AG20443 (cell line): ENCODE measurements around the gene FAM107A.

ENCODE experiments used
- DNase-seq: peaks from one replicate; pipeline ENCODE4 v3.0.0; 2012; ENCODE audit warnings: low spot score, mixed read lengths

The FAM107A gene, protein sequence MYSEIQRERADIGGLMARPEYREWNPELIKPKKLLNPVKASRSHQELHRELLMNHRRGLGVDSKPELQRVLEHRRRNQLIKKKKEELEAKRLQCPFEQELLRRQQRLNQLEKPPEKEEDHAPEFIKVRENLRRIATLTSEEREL

DNA sequence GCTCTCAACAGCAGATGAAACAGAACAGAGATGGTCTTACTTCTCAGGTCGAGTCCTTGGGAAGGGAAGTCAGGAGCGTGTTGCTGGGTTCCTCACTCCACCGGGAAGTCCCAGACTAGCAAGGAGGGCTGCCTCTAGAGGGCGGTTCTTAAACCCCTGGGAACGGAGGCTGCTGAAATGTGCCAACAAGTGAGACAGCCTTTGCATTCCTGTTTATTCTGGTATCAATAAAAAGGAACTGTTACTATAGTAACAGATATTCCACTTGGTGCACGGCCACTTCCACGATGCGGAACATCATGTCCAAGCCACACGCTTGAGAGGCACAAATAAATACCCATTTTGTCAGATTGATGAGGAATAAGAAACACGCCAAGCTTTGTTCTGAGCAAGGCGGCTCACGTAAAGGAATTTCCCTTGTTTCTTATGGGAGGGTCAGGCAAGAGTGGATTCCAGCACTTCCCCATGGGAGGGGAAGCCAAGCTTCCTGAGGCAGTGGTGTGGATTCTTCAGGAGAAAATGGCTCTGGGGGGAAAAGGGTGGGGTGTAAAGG is at the start of gene FAM107A:
Gene FAM107A, minus strand, starts transcription at position 123 of the 553 bp plus-strand sequence. CDS start 7,531 bp downstream, outside the sequence.
- peak; percentile 82 for DNase-seq

DNA sequence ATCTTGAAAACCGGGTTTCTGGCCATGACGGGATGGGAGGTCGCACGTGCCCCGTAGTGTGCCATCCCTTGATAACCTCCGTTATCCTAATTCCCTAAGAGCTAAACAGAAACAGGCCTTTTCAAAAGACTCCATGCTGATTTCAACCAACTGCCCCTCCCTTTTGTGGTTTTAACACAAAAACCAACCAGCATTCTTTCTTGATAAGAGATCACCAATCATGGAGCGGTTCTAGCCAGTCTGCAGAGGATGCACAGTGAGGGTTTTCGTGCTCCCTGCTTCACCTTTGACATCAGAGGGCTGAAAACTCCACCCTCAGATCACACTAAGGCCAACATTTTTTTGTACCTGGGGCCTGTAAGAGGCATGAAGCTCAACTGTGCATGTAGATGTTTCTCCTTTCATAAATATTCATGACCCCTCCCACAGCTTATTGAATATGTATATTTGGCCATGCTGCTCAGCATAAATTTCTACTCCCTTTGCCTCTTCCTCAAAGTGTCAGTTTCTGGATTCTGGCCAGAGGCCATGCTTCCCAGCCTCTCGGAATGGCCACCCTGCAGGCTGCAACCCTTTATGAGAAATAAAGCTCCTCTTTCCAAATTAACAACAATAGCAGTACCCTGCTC is 48.1 kb upstream of the FAM107A start:
- DNase-seq: no peak

DNA sequence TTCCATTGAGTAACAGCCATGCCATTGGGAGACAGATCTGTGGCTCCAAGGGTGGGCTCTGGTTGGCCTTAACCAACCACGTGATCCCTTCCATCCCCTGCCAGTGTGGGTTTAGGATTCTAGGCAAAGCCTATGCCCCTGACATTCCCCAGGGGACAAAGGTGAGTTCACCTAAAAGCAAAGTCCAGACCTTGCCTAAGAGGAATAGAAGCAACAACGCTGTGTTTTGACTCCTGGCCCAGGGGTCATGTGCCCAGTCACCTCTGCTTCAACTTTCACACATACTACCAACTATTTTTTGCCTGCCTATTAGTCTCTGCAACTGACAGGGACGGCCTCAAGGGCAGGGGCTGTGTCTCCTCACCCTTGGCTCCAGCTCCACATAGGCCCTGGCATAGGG is 47.4 kb upstream of the FAM107A start:
- no peak for DNase-seq

DNA sequence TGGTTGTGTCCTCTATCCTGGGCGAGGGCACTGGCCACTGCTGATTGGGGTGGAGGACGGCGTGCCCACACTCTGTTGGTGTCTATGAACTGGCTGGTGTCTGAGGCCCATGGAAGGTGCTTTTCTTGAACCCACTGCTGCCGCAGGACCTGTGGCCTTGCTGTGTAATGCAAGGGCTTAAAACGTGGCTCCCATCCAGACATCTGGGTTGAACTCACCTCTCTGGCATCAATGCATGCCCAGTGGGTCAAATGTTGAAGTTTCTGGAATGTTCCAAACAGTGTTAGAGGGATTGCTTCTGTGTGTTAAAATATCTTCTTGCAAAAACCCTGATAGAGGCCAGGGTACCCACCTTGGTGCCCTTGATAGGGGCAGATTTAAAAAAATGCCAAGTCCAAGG is 46.8 kb upstream of the FAM107A start:
- no peak for DNase-seq

DNA sequence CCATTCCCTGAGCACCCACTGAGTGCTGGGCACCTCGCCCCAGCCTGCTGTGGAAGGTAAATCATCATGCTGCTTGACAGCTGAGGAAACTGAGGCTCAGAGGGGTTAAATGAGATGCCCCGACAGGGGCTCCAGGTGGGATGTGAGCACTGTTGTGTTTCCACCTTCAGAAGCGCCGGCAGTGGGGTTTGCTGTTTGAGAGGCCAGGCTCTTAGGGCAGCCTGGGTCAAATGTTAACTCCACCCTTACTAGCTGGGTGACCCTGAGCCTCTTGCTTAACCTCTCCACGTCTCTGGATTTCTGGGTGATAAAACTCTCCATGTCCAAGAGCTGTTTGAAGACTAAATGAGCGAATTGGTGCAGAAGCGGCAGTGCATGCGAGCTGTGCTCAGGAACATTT is 46.3 kb upstream of the FAM107A start:
- DNase-seq: no peak

DNA sequence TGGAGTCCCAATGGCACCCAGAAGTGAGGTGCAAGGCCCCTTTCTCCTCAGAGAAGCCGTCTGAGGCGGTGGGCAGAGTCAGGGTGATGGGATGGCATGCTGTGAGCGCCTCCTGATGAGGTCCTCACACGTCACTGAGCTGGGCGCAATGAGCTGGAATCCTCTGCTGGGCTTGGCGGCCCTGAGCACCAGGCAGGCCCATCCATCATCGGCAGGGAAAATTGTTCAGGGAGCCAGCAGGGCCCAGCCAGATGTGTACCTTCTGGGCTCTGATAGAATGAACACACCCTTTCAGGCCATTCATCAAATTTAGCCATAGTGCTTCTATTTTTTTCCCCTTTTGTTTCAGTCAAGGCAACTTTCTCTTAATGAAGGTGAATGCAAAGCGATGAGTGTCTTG is 45.7 kb upstream of the FAM107A start:
- DNase-seq: no peak

DNA sequence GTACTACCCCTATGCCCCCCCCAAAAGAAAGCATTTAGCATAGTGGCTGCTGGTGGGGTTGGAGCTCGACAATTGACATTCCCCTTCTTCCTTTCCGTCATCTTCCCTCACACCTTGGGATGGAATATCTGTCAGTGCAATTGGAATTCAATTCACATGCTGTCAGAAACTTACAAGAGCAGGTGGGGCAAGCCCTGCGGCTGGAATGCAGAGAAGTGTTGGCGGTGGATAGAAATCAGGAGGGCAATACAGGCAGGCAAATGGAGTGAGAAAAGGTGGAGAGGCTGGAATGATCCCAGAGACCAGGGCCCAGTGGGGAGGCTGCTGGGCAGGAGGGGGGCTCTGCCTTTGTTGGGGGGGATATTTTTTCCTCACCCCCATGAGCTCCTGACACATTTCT is 45.2 kb upstream of the FAM107A start:
- DNase-seq: no peak

DNA sequence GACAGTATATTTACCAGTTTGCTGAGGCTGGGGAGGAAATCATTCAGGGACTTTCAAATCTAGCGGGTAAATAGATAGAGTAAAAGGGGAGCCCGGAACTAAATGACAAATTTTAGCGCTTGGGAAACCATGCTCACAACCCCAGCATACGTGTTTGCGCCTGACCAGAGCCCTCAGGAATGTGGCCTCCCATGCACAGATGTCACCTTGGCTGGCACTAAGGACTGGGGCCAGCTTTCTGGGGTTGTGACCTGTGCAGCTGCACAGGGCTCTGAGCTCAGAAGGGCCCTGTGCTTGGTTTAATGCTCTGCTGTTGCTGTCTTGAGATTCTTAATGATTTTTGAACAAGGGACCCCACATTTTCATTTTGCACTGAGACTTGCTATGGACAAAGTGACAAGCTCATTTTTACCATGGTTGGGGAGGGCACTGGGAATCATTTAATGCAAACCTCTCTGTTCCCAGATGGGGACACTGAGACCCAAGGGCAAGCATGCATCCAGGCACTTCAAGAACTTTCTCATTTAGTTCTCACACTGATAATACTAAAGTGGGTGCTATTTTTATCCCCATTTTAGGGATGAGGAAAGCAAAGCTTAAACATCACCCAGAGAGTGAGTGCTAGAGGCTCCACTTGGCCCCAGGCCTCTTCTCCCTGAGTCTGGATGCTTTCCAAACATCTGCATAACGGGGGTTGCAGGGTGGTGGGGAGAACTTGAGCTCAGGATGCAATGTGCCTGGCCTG is 44.1 kb upstream of the FAM107A start:
- no peak for DNase-seq

DNA sequence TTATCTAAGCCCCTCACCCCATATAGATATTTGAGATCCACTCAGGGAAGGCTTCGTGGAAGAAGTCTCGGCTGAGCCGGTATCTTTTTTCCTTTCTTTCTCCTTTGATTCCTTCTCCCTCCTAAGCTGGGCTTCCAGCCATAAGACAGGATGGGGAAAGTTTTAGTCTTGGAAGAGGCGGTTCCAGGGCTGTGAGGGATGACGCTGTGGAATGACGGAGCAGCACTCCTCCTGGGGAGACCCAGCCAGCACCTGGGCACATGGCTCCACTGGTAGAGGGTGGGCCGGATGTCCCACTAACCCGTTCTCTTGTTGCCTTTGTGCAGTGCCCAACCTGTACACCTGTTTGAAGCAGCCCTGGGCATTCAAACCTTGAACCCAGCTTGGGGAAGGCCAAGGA is 43.2 kb upstream of the FAM107A start:
- no peak for DNase-seq

DNA sequence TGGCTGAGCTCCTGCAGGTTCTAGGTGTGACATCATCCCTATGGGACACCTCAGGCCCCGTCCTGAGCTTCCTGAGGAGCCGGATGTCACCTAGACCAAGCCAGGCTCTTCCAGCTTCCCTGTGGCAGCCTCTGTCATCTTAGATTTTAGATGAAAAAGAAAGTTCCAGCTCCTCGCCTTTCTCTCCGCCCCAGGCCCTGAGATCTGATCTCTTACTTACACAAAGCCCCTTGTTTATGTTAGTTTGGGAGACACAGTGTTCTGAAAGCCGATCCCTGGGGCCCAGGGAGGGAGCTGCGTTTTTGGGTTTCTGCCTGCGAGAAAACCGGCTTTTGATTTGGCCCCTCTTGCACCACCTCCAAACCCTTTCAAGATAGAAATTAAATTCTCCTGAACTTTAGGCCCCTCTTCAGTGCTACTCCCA is 40.2 kb upstream of the FAM107A start:
- no peak for DNase-seq

DNA sequence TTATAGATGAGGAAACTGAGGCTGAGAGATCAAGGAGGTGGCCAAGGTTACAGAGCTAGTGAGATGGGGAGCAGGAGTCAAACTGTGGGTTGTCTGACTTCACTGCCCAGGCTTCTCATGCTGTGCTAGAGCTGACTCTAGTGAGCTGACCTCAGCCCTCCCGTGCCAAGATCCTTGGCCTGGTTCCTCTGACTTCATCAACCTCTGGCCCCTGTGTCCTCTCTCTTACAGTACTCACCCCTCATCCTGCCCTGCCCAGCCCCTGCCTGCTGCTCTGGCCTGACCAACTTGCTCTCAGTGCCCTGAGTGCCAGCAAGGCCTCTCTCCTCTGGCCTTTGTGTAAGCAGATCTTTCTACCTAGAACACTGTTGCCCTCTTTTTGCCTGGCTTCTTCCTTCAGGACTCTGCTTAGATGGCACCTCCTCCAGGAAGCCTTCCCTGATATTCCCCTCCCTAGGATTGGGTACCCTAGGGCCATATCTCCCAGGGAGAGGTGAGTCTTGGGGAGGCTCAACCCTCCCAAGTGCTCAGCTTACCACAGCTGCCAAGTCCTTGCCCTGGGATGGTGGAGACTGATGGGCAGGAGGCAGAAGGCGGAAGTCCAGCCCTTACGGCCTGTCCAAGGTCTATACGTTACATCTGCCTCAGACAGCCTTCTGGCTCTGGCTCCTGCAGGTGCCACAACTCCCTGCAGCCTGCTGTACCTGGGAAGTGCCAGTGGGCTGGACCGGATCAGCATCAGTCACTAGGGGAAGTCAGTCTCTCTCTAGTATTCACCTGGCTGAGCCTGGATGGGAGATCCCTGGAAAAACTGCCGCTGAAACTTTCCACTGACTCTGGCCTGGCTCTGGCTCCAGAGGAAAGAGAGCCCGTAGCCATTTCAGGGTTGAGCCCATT is 36.3 kb upstream of the FAM107A start:
- peak; percentile 42 for DNase-seq

DNA sequence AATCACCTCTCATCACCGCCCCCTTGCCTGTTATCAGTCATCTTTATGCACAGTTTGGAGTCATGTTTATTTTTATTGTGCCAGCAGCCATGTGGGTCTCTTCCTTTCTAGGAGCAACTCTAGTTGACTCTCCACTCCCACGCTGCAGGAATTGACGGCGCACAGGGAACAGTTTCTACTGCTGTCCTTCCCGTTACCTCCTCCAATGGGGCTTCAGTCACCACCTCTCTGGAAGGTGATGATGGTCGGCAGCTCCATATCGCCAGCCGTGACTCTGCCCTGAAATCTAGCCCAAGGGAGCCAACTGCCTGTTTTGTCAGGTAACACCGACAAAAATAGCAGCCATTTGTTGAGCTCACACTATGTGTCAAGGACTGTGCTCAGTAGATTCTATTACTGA is 35.6 kb upstream of the FAM107A start:
- DNase-seq: no peak

DNA sequence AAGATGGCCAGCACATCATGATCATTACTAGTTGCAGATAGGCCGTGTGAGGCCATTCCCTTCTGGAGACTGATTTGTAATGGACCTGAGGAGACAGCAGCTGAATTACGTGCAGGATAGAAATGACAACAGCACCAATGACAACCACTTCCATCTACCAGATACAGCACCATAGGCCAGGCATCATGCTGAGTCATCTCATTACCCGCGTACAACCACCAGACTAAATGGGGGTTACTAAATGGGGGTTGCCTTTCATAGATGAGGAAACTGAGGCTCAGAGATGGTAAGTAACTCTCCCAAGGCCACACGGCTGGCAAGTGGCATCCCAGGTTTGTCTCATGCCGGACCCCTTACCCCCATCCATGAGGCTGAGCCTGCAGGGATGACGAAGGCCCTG is 32.8 kb upstream of the FAM107A start:
- DNase-seq: no peak

DNA sequence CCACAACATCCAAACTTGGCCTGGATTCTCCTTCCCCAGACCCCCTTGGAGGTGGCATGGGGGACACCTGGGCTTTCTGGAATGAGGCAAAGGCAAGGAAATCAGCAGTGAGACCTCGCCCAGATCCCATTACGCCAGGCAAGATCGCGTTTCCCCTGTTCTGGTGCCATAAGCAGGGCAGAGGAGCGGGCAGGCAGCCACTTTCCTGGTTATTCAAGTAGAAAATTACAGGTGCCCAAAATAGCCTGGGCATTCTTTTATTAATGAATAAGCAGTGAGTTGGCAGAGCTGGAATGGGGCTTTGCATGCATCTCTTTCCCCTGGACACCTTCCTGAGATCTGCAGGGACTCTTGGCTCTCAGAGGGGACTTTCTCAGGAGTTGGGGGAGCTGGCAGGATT is 31.5 kb upstream of the FAM107A start:
- DNase-seq: no peak

DNA sequence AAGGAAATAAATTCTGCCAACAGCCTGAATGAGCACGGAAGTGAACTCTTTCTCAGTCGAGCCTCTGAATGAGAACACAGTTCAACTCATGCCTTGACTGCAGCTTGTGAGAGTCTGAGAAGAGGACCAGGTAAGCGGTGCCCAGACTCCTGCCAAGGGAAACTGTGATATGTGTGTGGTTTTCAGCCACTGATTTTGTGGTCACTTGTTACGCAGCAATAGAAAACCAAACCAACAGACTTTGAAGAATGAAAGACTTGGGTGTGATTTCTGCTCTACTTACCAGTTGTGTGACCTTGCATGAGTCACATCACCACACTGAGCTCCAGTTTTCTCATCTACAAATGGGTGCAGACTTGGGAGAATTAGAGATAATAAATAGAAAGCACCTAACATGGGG is 30.6 kb upstream of the FAM107A start:
- no peak for DNase-seq

DNA sequence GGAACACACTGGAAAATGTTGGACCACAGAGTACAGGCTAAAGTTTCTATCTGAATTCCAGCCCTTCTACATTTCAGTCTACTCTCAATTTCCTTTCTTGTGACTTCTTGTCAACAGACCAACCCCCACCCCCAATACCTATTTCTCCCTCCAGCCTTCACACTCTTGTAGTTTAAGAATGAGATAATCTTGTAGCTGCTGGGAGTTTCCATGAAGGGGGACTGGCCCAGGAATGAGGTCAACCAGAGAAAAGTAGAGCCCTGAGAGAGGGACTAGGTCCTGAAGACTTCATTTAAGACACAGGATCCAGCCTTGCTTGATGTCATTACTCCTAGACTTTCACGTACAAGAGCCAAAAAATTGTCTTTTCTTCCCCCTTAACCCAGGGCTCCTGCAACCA is 29.5 kb upstream of the FAM107A start:
- DNase-seq: no peak

DNA sequence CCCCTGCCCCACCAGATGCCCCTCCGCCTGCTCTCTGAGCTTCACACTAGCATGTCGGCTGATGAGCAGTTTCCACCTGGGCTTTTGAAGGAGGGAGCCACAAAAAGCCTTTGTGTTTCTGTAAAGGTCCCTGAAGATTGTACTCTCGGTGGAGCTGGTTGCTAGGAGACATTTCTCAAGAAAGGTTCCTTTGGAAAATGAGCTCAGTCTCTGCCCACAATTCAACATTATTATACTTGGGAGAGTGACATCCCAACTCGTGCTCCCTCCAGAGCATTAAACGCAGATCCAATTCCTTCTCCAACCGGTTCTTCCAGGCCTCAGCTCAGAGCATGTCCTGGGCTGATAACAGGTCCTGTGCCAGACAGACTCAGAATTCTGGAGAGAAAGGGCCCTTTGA is 26.8 kb upstream of the FAM107A start:
- DNase-seq: no peak

DNA sequence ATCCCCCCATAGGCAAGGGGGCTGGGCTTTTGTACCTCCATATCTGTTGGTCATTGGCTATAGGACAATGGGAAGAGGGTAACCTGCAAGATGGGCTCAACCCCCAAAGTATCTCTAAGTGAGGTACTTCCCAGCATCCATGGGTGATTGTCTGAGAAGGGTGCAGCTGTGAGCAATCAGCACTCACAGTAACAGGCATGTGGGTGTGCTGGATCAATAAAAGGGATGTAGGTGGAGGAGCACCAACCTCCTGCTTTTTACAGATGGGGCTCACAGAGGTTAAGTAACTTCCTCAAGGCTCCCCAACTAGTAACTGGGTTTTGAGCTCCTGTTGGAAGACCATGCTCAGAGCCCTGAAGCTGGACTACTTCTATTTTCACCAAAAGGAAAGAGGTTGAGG is 26.4 kb upstream of the FAM107A start:
- DNase-seq: no peak

DNA sequence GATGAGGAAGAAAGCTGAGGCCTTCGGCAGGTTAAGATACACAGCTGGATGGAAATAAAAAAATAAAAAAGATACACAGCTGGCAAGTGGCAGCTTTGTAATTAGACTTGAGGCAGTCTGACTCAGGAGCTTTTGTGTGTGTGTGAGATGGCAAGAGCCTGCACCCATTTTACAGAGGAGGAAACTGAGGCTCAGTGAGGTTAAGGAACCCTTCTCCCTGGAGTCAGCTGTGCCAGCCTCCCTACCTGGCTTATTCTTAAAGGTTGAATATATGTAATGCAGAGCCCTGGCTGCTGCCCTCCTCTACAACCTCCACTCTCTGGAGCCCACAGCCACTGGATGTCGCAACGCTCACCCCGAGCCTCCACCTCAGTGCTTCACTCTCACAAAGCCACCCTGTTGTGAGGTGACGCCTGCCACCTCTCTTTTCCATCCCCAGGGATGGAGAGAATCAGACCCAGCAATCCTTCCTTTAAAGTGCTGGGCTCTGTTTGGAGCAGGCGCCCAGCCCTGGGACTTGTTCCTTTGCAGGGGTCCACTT is 20.6 kb upstream of the FAM107A start:
- no peak for DNase-seq

DNA sequence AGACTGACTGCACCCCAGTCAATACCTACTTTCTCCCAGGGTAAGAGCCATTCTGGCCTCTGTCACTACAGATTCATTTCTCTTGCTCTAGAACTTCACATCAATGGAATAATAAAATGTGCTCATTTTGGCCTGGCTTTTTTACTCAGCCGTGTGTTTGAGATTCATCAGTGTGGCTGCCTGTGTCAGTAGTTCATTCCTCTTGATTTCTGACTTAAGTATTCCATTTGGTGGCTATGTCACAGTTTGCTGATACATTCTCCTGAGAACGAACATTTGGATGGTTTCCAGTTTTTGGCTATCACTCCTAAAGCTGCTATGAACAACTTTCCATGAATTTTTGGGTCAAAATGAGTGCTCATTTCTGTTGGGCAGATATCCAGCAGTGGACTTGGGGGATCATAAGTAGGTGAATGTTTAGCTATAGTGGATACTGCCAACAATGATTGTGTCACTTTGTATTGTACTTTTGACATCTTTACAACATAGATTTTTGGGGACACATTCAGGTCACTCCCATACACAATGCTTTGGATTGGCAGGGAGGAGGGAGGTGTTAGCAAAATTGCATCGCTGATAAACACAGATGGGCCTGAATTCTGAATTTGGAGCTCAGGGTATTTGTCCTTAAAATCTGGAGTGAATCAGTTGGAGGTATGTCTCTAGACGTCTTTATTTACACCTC is 19.8 kb upstream of the FAM107A start:
- no peak for DNase-seq

DNA sequence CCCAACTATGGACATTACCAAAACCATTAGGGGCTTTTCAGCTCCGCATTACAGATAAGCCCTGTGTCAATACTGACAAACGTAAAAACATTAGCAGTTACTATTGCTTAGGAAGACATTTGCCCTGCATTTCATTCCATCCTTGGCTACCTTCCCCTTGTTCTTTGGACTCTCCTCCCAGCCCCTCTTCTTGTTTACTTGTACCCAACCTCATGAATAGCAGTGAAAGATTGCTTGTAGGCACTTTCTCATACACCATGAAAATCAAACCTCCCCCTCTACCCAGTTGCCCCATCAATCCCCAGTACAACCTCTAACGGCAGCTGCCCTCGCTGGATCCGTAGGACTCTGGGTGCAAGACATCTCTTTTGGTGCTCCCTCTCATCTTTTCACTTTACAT is 16.9 kb upstream of the FAM107A start:
- DNase-seq: no peak
